Left lobe of liver (tissue), 2 donors: ENCODE results near the gene SH3RF1. TPM values are rescaled to one million over a fixed set of nuclear protein-coding genes. Genes with fewer than 3 reads are reported as not detected.
A peak's percentile ranks its signal among the peaks of the same experiment; 100 is the strongest.
"Not testable (repeated sequence)": the region's sequence is repeated elsewhere in the genome, so short reads cannot be mapped to it uniquely, and the experiment has no call there.

Source experiments
- ATAC-seq: fragments of 200-7000 bp; cut with Tn5 transposase; one replicate; pipeline ENCODE4 v1.9.1; 2020; ENCODE audit warnings: mild to moderate bottlenecking, moderate library complexity
- DNase-seq: peaks from one replicate; pipeline ENCODE4 v3.0.0-alpha.2; 2020; ENCODE audit warnings: low spot score
- total RNA-seq: library from RNA; stranded (reverse); gene quantifications from one replicate; pipeline ENCODE4 v1.2.1, GENCODE V29; 2021
- donor health status: DM: no; HTN: no; CAD: no; lungs with moderate emphysema.
- donor health status: DM: no; HTN: yes; CAD: no.

SH3RF1 gene
- 7.2 TPM for total RNA-seq

DNA sequence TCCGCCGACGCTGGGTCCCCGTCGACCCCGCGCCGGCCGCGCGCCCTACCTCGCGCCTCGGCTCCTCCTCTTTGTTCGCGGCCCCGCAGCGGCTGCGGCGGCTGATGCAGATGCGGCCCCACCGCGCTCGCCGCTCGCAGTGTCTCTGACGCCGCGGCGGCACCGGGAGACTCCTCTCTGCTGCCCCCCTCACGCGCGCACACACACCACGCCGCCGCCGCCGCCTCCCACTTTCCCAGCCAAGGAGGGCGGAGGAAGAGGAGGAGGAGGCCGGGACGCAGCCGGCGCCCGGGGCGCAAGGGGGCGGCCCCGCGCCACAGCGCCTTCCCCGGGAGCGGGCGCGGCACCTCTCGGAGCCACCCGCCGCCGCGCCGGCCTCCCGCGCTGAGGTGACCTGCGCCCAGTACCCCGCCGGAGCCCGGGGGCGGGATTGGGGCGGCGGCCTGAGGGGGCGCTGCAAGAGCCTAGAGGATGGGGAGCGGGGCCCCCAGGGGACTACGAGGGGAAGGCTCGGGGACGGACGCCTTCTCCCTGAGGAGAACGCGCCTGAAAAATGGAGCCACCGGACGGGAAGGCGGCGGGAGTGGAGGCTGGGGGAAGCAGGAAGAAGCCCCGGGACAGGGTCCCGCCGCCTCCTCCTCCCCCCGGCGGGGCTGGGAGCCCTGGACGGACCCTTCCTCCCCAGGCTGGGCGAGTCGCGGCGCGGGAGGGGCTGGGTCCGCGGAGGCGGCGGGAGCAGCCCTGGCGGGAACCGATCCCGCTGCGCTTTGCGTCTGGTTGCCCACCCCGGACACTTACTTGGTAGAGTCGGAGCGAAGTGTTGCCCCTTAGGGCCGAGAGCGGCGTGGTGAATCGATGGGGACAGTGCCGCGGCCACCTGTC, at the start of gene SH3RF1:
Gene SH3RF1, minus strand, starts transcription at position 147 of the 882 bp plus-strand sequence. CDS start 1,744 bp downstream, outside the sequence.
- ATAC-seq, result peak; percentile 91
- peak; percentile 92 for DNase-seq

- DNase-seq (no peak), ATAC-seq (peak; percentile 37)
Observed at GRCh38 chr4:169315530-169316343, 45.0 kb upstream of the SH3RF1 start.

- DNase-seq, result peak; percentile 96
- peak; percentile 94 for ATAC-seq
Observed at GRCh38 chr4:169314906-169315305, 44.1 kb upstream of the SH3RF1 start.

- ATAC-seq (no peak), DNase-seq (no peak)
Observed at GRCh38 chr4:169313732-169314131, 43.0 kb upstream of the SH3RF1 start.

DNA sequence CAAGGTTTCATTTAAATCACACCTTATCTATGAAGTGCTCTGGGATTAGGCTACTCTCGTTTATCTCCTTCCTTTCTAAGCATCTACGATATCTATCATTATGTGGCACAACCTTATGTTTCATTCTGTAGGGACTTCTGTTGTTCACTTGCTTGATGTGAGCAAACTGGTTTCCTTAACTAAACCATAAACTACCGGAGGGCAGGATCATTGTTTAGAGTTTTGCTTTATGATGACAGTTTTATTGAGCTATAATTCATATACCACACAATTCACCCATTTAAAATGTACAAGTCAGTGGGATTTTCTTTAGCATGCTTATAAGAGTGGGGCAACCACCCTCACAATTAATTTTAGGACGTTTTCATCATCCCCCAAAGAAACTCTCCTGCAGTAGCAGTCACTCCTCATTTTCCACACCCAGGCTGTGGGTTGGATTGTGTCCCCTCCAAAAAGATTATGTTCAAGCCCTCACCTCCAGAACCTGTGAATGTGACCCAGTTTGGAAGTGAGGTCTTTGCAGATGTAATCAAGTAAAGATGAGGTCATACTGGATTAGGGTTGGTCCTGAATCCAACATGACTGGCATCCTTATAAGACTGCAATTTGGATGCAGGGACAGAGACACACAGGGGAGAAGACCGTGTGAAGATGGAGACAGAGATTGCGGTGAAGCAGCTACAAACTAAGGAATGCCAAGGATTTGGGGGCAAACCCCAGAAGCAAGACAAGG, 42.1 kb upstream of the SH3RF1 start:
- DNase-seq (no peak), ATAC-seq (no peak)

- peak; percentile 56 for ATAC-seq
- no peak for DNase-seq
Observed at GRCh38 chr4:169311643-169312365, 41.0 kb upstream of the SH3RF1 start.

DNA sequence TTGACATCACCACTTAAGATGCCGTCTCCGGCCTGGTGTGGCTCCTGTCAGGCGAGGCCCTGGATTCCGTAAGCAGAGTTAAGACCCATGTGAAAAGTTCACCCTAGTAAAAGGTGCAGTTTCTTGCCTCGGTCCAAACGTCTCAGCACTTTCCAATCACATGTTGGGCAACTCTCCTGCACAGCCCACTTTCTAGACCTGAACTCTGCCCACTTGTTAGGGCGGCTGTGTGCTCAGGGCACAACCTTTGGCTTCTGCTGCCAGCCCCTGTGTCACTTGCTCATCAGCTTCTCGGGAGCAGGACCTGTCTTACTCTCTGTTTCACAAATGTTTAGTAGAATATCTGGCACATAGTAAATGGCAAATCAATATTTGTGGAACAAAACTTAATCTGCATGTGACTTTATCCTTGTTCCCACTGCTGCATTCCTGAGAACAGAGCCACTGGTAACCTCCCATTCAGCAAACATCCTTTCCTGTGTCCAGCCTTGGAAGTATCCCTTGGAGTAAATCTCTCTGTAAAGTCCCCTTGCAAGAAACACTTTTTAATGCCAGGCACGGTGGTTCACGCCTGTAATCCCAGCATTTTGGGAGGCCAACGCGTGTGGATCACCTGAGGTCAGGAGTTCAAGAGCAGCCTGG, 38.7 kb upstream of the SH3RF1 start:
- DNase-seq (peak; percentile 71), ATAC-seq (peak; percentile 89)

GRCh38 chr4:169307576-169307975, 36.8 kb upstream of the SH3RF1 start:
- no peak for DNase-seq
- no peak for ATAC-seq

DNA sequence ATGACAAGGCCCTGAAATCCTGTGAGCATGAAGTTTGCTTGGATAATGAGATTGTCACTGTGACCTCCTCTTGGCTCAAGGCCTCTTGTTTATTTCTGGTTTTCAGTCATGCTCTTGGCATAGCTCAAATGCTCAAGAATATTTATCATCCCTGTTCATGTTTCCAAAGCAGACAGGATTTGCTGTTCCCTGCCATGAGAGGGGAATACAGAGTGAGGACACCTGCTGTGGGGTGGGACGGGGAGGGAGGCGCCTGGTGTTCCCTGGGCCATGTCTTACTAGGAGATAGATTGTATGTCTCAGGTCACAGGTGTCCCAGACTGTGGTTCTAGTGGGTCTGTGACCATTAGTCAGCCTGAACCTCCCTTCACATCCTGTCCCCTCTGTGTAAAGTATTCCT, 34.9 kb upstream of the SH3RF1 start:
- ATAC-seq (no peak), DNase-seq (no peak)

DNA sequence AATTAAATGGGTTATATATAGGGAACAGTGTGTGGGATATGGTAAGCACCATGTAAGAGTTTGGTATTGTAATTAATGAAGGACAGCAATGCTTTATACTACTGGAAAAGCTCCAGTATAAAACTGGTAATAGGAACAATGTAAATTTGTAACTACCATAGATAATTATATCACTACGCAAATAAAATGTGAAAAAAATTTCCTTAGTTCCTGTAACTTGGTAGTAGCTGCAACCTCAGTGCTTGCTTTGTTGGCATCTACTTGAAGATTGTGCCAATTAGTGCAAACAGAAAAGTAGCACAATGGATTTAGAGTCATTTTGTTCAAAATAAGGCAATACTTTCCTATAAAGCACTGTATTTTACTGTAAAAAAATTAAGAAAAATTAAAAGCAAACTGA, 34.4 kb upstream of the SH3RF1 start:
- no peak for ATAC-seq
- no peak for DNase-seq

DNA sequence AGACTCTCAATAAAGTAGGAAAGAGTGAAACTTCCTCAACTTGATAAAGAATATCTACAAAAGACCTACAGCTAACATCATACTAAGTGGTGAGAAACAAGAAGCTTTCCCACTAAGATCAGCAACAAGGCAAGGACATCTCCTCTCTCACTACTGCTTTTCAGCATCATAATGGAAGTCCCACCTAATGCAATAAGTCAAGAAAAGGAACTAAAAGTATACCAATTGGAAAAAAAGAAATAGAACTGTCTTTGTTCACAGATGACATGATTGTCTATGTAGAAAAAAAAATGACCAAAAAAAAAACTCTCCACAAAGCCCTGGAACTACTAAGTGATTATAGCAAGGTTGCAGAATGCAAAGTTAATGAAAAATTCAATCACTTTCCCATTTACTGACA, 25.1 kb upstream of the SH3RF1 start:
- ATAC-seq (no peak), DNase-seq (no peak)

DNA sequence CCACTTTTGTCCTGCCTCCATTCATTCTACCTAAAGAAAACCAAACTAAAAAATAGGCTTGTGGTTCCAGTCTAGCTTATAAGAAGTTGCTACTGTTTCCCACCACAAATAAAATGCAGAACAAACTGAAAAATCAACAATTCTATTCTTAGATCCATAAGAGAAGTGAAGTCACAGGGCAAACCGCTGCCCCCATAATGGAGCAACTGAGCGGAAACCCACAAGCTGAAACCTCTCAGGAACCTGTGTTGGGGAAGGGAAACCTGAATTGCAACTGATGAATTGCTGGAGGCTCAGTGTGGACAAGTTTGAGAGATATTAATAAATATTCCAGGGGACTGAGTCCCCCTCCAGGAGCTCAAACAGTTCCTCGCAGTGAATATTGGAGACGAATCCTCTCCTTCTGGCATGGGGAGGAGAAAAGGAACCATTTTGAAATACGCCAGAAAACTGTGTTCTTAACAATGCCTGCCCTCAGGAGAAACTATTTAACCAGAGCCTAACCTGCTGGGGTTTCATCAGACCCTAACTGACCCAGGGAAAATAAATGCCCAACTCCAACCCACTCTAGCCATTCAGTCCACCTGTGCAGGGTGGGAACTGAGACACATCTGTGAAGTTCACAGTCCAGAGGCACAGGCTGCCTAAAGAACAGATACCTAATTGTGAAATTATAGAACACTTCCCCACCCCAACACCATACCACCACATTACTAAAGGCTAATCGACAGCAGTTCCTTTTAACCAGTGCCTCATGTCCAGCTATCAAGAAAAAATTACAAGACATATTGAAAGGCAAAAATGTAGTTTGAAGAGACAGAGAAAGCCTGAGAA, 22.8 kb upstream of the SH3RF1 start:
- DNase-seq (no peak), ATAC-seq (no peak)

GRCh38 chr4:169287983-169288382, 17.2 kb upstream of the SH3RF1 start:
- not testable (repeated sequence) for ATAC-seq, DNase-seq

DNA sequence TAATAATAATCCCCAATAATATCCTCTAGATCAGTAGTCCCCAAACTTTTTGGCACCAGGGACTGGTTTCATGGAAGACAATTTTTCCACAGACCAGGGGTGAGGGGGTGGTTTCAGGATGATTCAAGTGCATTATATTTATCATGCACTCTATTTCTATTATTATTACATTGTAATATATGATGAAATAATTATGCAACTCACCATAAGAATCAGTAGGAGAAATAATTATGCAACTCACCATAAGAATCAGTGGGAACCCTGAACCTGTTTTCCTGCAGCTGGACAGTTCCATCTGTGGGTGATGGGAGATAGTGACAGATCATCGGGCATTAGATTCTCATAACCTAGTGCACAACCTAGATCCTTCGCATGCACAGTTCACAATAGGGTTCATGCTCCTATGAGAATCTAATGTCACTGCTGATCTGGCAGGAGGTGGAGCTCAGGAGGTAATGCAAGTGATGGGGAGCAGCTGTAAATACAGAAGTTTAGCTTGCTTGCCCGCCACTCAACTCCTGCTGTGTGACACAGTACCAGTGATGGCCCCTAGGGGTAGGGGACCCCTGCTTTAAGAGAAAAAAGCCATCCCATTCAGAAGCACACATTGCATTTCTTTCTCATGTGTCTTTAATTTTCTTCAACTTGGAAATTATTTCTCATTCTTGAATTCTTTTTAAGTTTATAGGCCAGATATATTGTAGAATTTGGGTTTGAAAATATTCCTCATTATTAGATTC, 16.0 kb upstream of the SH3RF1 start:
- no peak for DNase-seq
- ATAC-seq, result no peak

- ATAC-seq (no peak), DNase-seq (no peak)
Observed at GRCh38 chr4:169283114-169283509, 12.4 kb upstream of the SH3RF1 start.

GRCh38 chr4:169282429-169283113, 11.8 kb upstream of the SH3RF1 start:
- ATAC-seq (no peak), DNase-seq (no peak)

GRCh38 chr4:169279108-169279507, 8.4 kb upstream of the SH3RF1 start:
- ATAC-seq, result no peak
- no peak for DNase-seq

DNA sequence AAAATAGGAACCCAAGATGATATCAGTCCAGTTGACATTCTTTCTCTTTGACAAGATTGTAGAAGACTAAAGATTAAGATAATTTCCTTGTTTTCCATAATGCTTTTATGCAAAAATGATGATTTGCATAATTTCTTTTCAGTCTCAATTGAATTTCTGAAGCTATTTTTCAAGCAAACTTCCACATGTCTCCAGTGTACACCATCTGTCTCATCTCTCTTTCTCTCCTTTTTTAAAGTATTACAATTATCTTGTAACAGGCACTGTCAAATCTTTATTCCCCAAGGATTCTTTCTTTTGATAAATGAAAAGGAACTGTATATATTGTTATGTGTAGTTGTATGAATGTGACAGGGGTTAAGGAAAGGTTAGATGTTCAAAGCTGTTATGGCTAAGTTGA, 7.9 kb upstream of the SH3RF1 start:
- DNase-seq (no peak), ATAC-seq (no peak)
